ENCODE results near the gene COL6A2. TPM values are rescaled to one million over a fixed set of nuclear protein-coding genes. Genes with fewer than 3 reads are reported as not detected.
"Not testable (repeated sequence)": the region's sequence is repeated elsewhere in the genome, so short reads cannot be mapped to it uniquely, and the experiment has no call there.

The COL6A2 gene
- total RNA-seq, 1 experiment from 2014 or later, result 129 TPM

DNA sequence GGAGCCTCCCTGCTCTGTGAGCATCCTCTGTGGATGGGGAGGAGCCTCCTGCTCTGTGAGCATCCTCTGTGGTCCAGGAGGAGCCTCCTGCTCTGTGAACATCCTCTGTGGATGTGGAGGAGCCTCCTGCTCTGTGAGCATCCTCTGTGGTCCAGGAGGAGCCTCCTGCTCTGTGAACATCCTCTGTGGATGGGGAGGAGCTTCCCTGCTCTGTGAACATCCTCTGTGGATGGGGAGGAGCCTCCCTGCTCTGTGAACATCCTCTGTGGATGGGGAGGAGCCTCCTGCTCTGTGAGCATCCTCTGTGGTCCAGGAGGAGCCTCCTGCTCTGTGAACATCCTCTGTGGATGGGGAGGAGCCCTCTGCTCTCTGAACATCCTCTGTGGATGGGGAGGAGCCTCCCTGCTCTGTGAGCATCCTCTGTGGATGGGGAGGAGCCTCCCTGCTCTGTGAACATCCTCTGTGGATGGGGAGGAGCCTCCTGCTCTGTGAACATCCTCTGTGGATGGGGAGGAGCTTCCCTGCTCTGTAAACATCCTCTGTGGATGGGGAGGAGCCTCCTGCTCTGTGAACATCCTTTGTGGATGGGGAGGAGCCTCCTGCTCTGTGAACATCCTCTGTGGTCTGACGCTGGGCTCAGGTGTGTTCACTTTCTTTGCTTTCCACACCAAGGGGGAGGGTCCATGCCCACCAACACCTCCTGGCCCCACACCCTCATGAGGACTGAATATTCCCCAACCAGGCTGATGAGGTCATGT is 72.7 kb downstream of the COL6A2 start:
- not testable (repeated sequence) for H3K4me1 ChIP-seq (ENCODE audit: insufficient read depth, low read length); H4K20me1 ChIP-seq (ENCODE audit: control insufficient read depth, insufficient read depth, insufficient read length); H2BK5ac ChIP-seq (ENCODE audit: insufficient read length, low read length); H3K56ac ChIP-seq (ENCODE audit: insufficient read length, low read depth, low read length); H3K18ac ChIP-seq (ENCODE audit: insufficient read length, low read depth, low read length); H3K9ac ChIP-seq (ENCODE audit: extremely low read depth, insufficient read length, low read length); H3T11ph ChIP-seq (ENCODE audit: low read length); H2BK15ac ChIP-seq (ENCODE audit: low read depth, low read length); H2BK120ac ChIP-seq (ENCODE audit: low read depth, low read length, poor library complexity, severe bottlenecking); H3K79me1 ChIP-seq (ENCODE audit: insufficient read depth, low read depth, low read length, poor library complexity, severe bottlenecking); H3K27me3 Mint-ChIP-seq (ENCODE audit: low read depth); H3K4ac ChIP-seq (ENCODE audit: low read depth, low read length); H3K79me2 ChIP-seq (ENCODE audit: insufficient read depth, low read length); H3K27me3 ChIP-seq (ENCODE audit: insufficient read depth, low read length); H4K91ac ChIP-seq (ENCODE audit: insufficient read length, low read depth, low read length); H3K9me3 ChIP-seq (ENCODE audit: control insufficient read depth, low read depth, low read length); H2BK12ac ChIP-seq (ENCODE audit: insufficient read length, low read depth, low read length); H3K27ac ChIP-seq (ENCODE audit: insufficient read length, low read depth, low read length); H4K8ac ChIP-seq (replicated peaks; ENCODE audit: insufficient read length, low read depth, low read length); H3K23me2 ChIP-seq (ENCODE audit: insufficient read length, low read depth, low read length, poor library complexity, severe bottlenecking); H4K5ac ChIP-seq (ENCODE audit: insufficient read length, low read depth, low read length); H3K4me2 ChIP-seq (ENCODE audit: insufficient read depth, insufficient read length, low read length); H2BK20ac ChIP-seq (ENCODE audit: low read depth, low read length, poor library complexity, severe bottlenecking); H3K14ac ChIP-seq (ENCODE audit: insufficient read depth, low read length); H3K23ac ChIP-seq (ENCODE audit: insufficient read length, low read depth, low read length); H2AFZ ChIP-seq (ENCODE audit: low read length); H3K4me1 Mint-ChIP-seq; H3K27ac Mint-ChIP-seq; DNase-seq; H2AK5ac ChIP-seq (ENCODE audit: insufficient read length, low read length)
- Mint-ChIP-seq H3K4me3 (peak overlapping the region in 1 of 2 experiments; percentile 33; a peak in 1 of 5 replicates), H3K36me3 (ENCODE audit: insufficient read depth in 1 of 3, low read depth in 3 of 3) (peaks cover 0 to 13% (median 2%) of the 10 kb centered on the region in 3 experiments; a peak in 4 of 7 replicates), H3K9me3 (peaks cover 0 to 14% of the 10 kb centered on the region in 2 experiments; a peak in 2 of 5 replicates)
- no CpG with 5 or more reads among the region's 1 CpG for WGBS (ENCODE audit: extremely low coverage, insufficient read length, low lambda C conversion rate)

Measured in H9 (cell line).